OCI-LY7 (cell line): ENCODE results near the gene NPB. TPM values are rescaled to one million over a fixed set of nuclear protein-coding genes. Genes with fewer than 3 reads are reported as not detected.

ENCODE experiments used
- BruUV-seq: library from RNA; stranded (reverse); fragments of 400-500 nt; replicated peaks from 2 replicates; lab custom pipeline; 2021; lab: Mats Ljungman, UMichigan
- CTCF ChIA-PET: fragments of 300-600 bp; sonication (Branson Sonifier 250); formaldehyde crosslinking; loops from one replicate; lab custom pipeline; 2022; ENCODE audit warnings: antibody characterized with exemption; ENCODE audit not compliant: unreplicated experiment; lab: Charles Lee
- POLR2A ChIA-PET: fragments of 300-600 bp; sonication (Branson Sonifier 250); formaldehyde crosslinking; loops from one replicate; lab custom pipeline; 2022; ENCODE audit warnings: antibody characterized with exemption; lab: Charles Lee
- DNase-seq: peaks from one replicate; pipeline ENCODE4 v3.0.0-alpha.2; 2015; ENCODE audit warnings: low spot score
- H2AFZ ChIP-seq: fragments of 200-600 bp; sonication (generic), shearing (Covaris generic); 2 replicates; pipeline ENCODE4 v1.6.1; 2014; ENCODE audit warnings: mild to moderate bottlenecking, antibody characterized with exemption, low read length, moderate library complexity
- H3K27ac ChIP-seq: fragments of 200-600 bp; sonication (generic); 2 replicates; pipeline ENCODE4 v1.5.1; 2014; ENCODE audit warnings: mixed run types, low read depth, mild to moderate bottlenecking, moderate library complexity, low read length, inconsistent platforms; ENCODE audit not compliant: poor library complexity, severe bottlenecking
- H3K36me3 ChIP-seq: fragments of 200-600 bp; sonication (generic); 2 replicates; pipeline ENCODE4 v1.6.1; 2014; ENCODE audit warnings: mild to moderate bottlenecking, antibody characterized with exemption, low read length, moderate library complexity, mixed read lengths; ENCODE audit not compliant: insufficient read depth
- H3K4me1 ChIP-seq: fragments of 200-600 bp; sonication (generic); 2 replicates; pipeline ENCODE4 v1.5.1; 2014; ENCODE audit warnings: mild to moderate bottlenecking, low read length; ENCODE audit not compliant: insufficient read depth, poor library complexity, severe bottlenecking
- H3K4me2 ChIP-seq: fragments of 200-600 bp; sonication (generic); 2 replicates; pipeline ENCODE4 v1.6.1; 2014; ENCODE audit warnings: mild to moderate bottlenecking, low read length
- H3K4me3 ChIP-seq: fragments of 200-600 bp; sonication (generic); 2 replicates; pipeline ENCODE4 v1.5.1; 2014; ENCODE audit warnings: mild to moderate bottlenecking, low read depth, low read length; ENCODE audit not compliant: poor library complexity, severe bottlenecking
- H3K79me2 ChIP-seq: fragments of 200-600 bp; sonication (generic); 2 replicates; pipeline ENCODE4 v1.6.1; 2016; ENCODE audit warnings: low read depth, mild to moderate bottlenecking, low read length, moderate library complexity, mixed read lengths; ENCODE audit not compliant: insufficient read depth
- H3K9me2 ChIP-seq: fragments of 200-600 bp; sonication (generic); 2 replicates; pipeline ENCODE4 v1.6.1; 2016; ENCODE audit warnings: mild to moderate bottlenecking, low read length, mixed read lengths; ENCODE audit not compliant: insufficient read depth
- H3K9me3 ChIP-seq: fragments of 200-600 bp; sonication (generic); 2 replicates; pipeline ENCODE4 v1.6.1; 2014; ENCODE audit warnings: mild to moderate bottlenecking, mixed run types, low read length, mixed read lengths
- H4K20me1 ChIP-seq: fragments of 200-600 bp; sonication (generic); 2 replicates; pipeline ENCODE4 v1.6.1; 2014; ENCODE audit warnings: mild to moderate bottlenecking, antibody characterized with exemption, low read length, moderate library complexity, mixed read lengths; ENCODE audit not compliant: insufficient read depth
- CTCF ChIP-seq: fragments of 200-600 bp; sonication (generic); conservative IDR thresholded peaks from 2 replicates; pipeline ENCODE4 v1.5.1; 2014; ENCODE audit warnings: mild to moderate bottlenecking, antibody characterized with exemption, low read length, moderate library complexity, mixed read lengths
- EZH2phosphoT487 ChIP-seq: fragments of 200-600 bp; sonication (generic); IDR thresholded peaks from 2 replicates; pipeline ENCODE4 v1.6.1; 2018; ENCODE audit warnings: low read depth, borderline replicate concordance, mild to moderate bottlenecking, mixed run types, antibody characterized with exemption, low read length, moderate library complexity, mixed read lengths
- intact Hi-C: fragments of 100-400 bp; cut with micrococcal nuclease; formaldehyde crosslinking; loops from one replicate; pipeline ENCODE4 v1.10.0; 2022; ENCODE audit not compliant: unreplicated experiment
- total RNA-seq, 2 experiments: library from RNA; depleted of rRNA in 1 of 2; stranded (reverse); fragments of >200 nt in 1 of 2; shearing (Covaris generic) in 1 of 2; gene quantifications; 2 replicates each; pipeline ENCODE4 v1.2.3, GENCODE V29; 2014 to 2022

The NPB gene
- total RNA-seq, 2 experiments from 2014 or later, result 2.8 to 3.2 TPM

- H3K27ac ChIP-seq, result no peak overlapping the region
- no peak overlapping the region for H2AFZ ChIP-seq
- DNase-seq, result no peak
- H4K20me1 ChIP-seq, result no peaks in the 10 kb centered on the region
- CTCF ChIA-PET, result no interaction called here
- no peaks in the 10 kb centered on the region for H3K9me2 ChIP-seq
- H3K4me3 ChIP-seq, result no peak overlapping the region
- POLR2A ChIA-PET, result interaction anchor here (0.5 to 0.6 kb wide), 2 partner anchors 34 to 121 kb away, joined by 3 read pairs; no protein-coding TSS in a partner anchor
- H3K4me2 ChIP-seq, result no peak overlapping the region
- H3K4me1 ChIP-seq, result peaks cover 29% of the 10 kb centered on the region
- intact Hi-C loops, result no loop called here
- peaks cover 30% of the 10 kb centered on the region for H3K36me3 ChIP-seq
- TF ChIP-seq CTCF (no peak), EZH2phosphoT487 (no peak)
- no TSS peak for BruUV-seq
- no peaks in the 10 kb centered on the region for H3K9me3 ChIP-seq
- H3K79me2 ChIP-seq, result peaks cover 6% of the 10 kb centered on the region; the same call in 1 of the 2 replicates
These were observed 31.2 kb downstream of the NPB start for GRCh38 chr17:81933178-81933699.

GRCh38 chr17:81934098-81934757 is 32.2 kb downstream of the NPB start:
- intact Hi-C loops, result no loop called here
- ChIA-PET CTCF (interaction anchor here (1.1 kb wide), 1 partner anchor 88 kb away, joined by 3 read pairs; the partner anchor contains the start of genes CENPX and LRRC45), POLR2A (interaction anchor here (0.5 kb wide), 2 partner anchors 33 to 56 kb away, joined by 3 to 5 read pairs; no protein-coding TSS in a partner anchor)
- no TSS peak for BruUV-seq
- H3K9me3 ChIP-seq, result no peaks in the 10 kb centered on the region
- no peaks in the 10 kb centered on the region for H3K9me2 ChIP-seq
- no peak for DNase-seq
- H3K27ac ChIP-seq, result no peak overlapping the region
- H3K4me2 ChIP-seq, result no peak overlapping the region
- no peaks in the 10 kb centered on the region for H4K20me1 ChIP-seq
- TF ChIP-seq EZH2phosphoT487 (no peak), CTCF (no peak)
- H3K36me3 ChIP-seq, result peaks cover 30% of the 10 kb centered on the region
- no peak overlapping the region for H3K4me3 ChIP-seq
- H3K79me2 ChIP-seq, result peaks cover 6% of the 10 kb centered on the region; the same call in 1 of the 2 replicates
- no peak overlapping the region for H2AFZ ChIP-seq
- peaks cover 23% of the 10 kb centered on the region for H3K4me1 ChIP-seq
